ENCODE data around the gene BTF3.
A peak's percentile ranks its signal among the peaks of the same experiment; 100 is the strongest.
"Not testable (repeated sequence)": the region's sequence is repeated elsewhere in the genome, so short reads cannot be mapped to it uniquely, and the experiment has no call there.

Gene BTF3

DNA sequence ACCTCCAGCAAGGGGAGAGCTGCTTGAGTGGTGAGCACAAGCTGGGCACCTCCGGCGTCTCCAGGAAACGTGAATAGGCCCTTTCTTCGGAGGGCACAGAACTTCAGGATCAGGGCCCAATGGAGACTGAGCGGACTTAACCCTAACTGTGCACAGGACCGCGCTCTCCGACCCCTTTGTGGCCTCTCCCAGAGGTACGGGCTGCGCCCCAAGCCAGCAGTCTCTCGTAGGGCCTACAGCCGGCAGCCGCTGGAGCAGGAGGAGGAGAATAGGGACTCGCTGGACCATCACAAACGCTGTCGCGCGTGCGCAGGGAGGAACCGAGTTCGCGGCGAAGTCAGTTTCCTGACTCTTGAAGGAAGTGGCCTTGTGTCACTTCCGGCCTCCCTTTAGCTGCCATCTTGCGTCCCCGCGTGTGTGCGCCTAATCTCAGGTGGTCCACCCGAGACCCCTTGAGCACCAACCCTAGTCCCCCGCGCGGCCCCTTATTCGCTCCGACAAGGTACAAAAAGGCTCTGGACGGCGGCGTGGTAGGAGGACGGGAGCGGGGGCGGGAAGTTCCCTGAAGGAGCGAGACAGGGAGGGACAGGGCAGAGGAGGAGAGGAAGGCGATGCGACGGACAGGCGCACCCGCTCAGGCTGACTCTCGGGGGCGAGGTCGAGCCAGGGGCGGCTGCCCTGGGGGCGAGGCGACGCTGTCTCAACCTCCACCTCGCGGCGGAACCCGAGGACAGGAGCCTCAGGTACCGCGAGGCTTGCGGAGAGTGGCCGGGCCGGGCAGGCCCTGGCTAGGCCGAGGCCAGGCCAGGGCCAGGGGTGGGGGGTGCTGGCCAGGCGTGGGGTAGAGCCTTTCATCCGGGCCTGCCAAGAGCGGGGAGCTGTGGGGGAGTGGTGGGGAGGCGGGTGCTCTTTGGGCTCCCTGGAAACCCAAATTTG lies at the start of gene BTF3:
Gene BTF3 (plus strand): TSS at position 386 of the 936 bp plus-strand sequence. CDS start 226 bp downstream, at position 612.
- DNase-seq (ENCODE audit: low read depth, low spot score), result peak; percentile 89

- no peak for DNase-seq (ENCODE audit: low read depth, low spot score)
These were observed 49.6 kb upstream of the BTF3 start, which contains the start of gene FOXD1 for GRCh38 chr5:73448463-73449136. Gene FOXD1, minus strand, starts transcription at chr5:73448777. Its CDS starts 415 bp downstream, at chr5:73448362.

GRCh38 chr5:73450137-73450536 lies 48.1 kb upstream of the BTF3 start:
- DNase-seq (ENCODE audit: low read depth, low spot score), result no peak

- DNase-seq (ENCODE audit: low read depth, low spot score), result no peak
These were observed 47.5 kb upstream of the BTF3 start for GRCh38 chr5:73450672-73451223.

DNA sequence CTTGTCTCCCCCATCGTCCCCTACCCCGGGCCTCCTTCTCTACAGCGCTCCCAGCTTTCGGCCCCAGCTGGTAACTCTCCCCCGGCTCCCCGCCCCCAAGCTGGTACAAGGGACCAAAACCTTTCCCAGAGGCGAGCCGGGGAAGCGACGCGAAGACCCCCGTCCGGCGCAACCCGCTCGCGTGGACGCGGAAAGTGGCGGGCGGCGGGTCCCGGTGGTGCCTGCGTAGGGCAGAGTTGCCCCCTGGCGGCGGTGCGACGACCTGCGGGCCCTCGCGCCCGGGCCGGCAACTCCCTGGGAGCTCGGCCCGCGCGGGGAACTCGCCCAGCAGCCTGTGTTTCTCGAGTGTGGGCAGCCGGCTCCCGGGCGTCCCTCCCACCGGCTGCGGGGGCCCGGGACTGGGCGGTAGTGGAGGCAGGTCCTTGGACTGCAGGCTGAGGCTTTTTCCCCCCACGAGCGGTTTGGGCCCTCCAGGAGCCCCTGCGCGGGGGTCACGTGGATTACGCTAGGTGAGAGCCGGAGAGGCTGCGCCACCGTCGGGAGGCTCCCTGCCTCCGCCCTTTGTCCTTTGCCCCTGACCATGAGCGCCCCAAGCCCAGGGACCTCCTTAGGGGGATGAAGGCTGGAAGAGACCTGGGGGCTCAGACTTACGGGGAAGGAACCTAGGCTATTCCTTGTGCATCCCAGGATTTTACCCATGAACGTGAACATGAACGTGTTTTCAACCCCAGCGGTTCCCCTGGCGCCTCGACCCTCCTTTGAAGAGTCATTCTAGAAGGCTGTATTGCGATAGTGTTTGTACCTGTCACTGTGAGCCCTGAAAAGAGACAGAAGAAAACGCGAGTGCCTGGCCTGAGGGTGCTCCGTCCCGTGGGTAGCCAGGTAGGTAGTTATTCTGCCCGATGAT lies 46.8 kb upstream of the BTF3 start:
- DNase-seq (ENCODE audit: low read depth, low spot score), result no peak

DNA sequence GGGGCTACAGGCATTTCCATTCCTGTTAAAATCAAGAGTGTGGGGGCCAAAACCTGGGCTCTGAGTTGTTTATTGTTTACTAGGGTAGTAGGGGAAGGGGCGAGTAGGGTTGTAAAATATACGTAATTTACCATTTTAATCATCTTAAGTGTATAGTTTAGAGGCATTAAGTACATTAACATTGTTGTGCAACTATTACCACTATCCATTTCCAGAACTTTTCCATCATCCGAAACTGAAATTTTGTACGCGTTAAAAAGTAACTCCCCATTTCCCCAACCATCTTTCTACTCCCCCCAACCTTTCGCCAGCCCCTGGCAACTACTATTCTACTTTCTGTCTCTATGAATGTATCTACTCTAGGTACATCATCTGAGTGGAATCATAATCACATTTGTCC lies 46.0 kb upstream of the BTF3 start:
- DNase-seq (ENCODE audit: low read depth, low spot score), result no peak

DNA sequence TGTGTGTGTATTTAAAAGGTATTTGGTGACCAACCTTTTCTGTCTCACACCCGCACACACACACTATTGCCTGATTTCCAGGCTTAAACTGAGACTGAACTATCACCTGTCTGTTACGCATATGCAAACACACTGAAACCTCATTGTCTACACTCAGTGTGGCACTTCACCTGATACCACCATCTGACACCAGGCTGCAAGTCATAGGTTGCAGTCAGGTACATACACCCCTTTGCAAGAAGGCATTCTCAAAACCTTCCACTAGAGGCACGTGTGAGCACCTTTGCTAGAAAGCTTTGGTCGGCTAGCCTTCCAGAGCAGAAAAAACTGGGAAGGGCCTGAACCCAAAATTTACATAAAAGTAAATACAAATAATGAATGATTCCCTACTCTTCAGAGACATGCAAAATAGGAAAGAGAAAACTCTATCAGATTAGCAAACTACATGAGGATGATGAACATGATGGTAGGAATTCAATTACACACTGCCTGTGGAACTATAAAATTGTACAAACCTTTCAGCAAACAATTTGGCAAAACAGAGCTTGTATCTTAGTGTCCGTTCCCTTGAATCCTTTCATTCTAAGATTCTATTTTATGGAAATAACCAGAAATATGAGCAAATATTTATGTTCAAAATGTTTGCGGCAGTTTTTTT lies 43.7 kb upstream of the BTF3 start:
- DNase-seq (ENCODE audit: low read depth, low spot score), result no peak

DNA sequence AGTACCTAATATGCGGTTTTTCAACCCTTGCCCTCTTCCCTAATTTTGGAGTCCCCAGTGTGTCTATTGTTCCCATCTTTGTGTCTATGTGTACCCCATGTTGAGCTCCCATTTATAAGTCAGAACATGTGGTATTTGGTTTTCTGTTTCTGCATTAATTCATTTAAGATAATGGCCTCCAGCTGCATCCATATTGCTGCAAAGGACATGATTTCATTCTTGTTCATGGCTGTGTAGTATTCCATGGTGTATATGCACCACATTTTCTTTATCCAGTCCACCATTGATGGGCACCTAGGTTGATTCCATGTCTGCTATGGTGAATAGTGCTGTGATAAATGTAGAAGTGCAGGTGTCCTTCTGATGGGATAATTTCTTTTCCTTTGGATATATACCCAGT lies 41.8 kb upstream of the BTF3 start:
- DNase-seq (ENCODE audit: low read depth, low spot score), result not testable (repeated sequence)

- no peak for DNase-seq (ENCODE audit: low read depth, low spot score)
These were observed 38.9 kb upstream of the BTF3 start for GRCh38 chr5:73459366-73459765.

DNA sequence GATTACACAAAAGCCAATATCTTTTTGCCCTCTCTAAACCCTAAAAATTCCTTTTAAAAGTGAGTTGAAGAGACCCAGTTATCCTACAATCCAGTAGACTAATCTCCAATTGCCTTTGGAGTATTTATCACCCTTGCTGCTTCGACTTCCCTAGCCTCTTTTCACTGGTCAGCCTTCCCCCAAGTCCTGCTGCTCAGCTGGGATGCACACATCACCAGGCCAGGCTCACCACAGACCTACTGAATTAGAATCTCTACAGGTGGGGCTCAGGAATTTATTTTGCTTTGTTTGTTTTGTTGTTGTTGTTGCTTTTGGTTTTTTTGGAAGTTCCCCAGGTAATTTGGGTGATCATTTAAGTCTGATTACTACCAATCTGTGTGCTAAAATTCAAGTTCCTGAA lies 38.1 kb upstream of the BTF3 start:
- no peak for DNase-seq (ENCODE audit: low read depth, low spot score)

- no peak for DNase-seq (ENCODE audit: low read depth, low spot score)
These were observed 34.1 kb upstream of the BTF3 start for GRCh38 chr5:73464016-73464745.

- DNase-seq (ENCODE audit: low read depth, low spot score), result not testable (repeated sequence)
These were observed 29.6 kb upstream of the BTF3 start for GRCh38 chr5:73468638-73469037.

- DNase-seq (ENCODE audit: low read depth, low spot score), result no peak
These were observed 28.4 kb upstream of the BTF3 start for GRCh38 chr5:73469878-73470277.

GRCh38 chr5:73471654-73472053 lies 26.6 kb upstream of the BTF3 start:
- no peak for DNase-seq (ENCODE audit: low read depth, low spot score)

DNA sequence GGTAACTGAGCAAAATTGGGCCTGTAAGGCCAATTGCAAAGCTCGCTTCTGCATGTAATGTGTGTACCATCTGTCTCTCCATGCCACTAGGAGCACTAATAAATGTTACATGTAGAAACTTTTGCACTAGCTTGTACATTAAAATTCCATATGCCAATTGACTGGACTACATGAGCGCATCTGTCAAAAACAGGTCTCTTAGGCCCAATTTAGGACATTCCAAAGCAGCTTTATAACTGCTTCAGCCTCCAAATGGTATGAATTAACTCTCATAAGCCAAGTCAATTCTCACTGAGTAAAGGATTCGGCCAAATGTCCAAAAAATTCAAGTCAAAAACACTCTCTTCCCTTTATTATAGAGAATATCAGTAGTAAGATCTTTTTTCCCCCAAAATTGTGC lies 26.1 kb upstream of the BTF3 start:
- DNase-seq (ENCODE audit: low read depth, low spot score), result no peak

DNA sequence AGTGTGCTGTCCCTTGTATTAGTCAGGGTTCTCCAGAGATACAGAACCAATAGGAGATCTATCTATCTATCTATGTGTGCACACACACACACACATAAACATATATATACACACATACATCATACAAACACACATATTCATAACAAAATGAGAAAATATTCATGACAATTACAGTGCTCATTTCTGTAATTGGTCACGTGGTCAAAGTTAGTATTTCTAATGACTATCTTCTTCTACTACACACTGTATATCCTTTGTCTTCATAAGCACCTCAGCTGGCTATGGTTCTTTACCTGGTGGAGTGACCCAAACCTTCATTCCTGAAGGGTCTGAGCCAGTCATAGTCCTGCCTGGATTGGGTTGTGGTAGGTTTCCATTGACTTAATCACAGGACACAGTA lies 17.7 kb upstream of the BTF3 start:
- no peak for DNase-seq (ENCODE audit: low read depth, low spot score)

DNA sequence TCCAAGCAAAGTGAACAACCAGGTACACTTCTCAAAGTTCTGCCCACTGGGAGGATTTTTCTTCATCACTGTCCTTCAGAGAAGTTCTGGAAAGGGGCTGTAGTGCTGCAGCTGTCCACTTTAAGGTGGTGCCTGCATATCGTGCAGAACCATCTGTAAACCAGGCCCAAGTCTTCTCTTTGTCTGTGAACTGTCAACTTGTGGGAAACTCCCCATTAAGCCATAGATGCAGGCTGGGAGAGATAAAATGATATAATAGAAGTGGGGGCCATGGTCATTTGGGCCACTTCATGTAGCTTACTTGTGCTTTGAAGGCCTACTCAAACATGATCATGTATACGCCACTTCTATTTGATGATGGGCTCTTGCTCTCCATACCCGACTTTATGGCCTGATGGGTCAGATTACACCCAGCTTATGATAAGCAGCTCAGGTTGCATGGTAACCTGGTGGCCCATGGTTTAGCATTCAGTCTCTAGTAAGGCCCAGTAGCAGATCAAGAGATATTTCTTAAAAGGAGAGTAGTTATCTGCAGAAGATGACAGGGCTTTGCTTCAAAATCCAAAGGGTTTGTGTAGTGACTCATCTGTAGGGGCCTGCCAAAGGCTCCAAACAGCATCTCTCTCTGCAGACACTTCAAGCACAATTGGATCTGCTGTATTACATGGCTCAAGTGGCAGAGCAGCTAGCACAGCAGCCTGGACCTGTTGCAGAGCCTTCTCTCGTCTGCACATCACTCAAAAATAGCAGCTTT lies 15.7 kb upstream of the BTF3 start:
- no peak for DNase-seq (ENCODE audit: low read depth, low spot score)

DNA sequence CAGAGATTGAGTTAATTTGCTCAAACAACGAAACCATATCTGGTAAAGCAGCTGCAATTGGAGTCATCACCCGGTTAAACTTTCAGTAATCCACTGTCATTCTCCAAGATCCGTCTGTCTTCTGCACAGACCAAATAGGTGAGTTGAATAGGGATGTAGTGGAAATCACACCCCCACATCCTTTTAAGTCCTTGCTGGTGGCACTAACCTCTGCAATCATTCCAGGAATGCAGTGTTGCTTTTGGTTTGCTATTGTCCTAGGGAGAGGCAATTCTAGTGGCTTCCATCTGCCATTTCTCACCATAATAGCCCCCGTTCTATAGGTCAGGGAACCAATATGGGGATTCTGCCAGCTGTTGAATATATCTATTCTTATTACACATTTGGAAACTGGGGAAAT lies 14.6 kb upstream of the BTF3 start:
- no peak for DNase-seq (ENCODE audit: low read depth, low spot score)

GRCh38 chr5:73484511-73484910 lies 13.7 kb upstream of the BTF3 start:
- no peak for DNase-seq (ENCODE audit: low read depth, low spot score)

All from activated CD4-positive, CD25-positive, alpha-beta regulatory T cell treated with anti-CD3 and anti-CD28 coated beads, Interleukin-2, amount 50 U/mL, for 16 hours (primary cell).